Measurements from ENCODE around the gene RCC1. TPM values are rescaled to one million over a fixed set of nuclear protein-coding genes. Genes with fewer than 3 reads are reported as not detected.
A peak's percentile ranks its signal among the peaks of the same experiment; 100 is the strongest.

The RCC1 gene
- total RNA-seq, 1 donor from 2014 or later = 58.4 TPM

DNA sequence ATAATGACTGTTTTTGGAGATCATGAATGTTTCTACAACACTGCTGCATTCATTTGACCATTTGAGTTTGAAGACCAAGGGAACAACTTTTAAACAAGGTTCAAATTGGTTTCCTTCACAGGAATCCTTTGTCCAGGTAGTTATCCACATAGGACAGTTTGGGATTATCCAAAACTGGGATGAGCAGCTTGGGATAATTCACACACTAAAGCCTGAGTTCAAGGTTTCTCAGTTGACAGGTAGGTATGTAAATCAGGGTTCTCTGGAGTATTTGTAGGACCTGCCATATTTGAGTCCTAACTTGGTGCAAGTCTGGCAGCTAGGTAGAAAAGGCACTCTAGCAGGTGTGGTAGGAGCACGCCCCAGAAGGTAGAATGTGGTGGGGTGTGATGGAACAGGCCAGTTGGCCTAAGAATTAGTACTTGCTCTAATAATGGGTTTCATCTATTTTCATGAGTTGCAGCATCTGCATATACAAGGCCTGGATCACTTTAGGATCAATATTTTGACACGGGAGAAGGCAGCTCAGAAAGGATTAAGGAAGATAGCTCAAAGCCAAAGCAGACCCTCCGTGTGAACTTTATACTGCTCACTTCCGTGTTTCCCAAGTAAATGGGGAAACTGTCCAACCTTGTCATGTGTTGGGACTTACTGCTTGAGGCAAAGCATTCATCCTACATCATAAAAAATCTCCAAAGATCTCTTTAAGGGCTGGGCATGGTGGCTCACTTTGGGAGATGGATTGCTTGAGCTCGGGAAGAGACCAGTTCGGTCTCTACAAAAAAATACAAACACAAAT lies 72.1 kb downstream of the RCC1 start:
- Mint-ChIP-seq H3K4me3 (ENCODE audit: low read depth) (no peak overlapping the region), H3K4me1 (ENCODE audit: low read depth) (peaks cover 17% of the 10 kb centered on the region), H3K9me3 (ENCODE audit: low read depth) (no peaks in the 10 kb centered on the region), H3K27me3 (peaks cover under 1% of the 10 kb centered on the region), H3K27ac (peak overlapping the region; percentile 87), H3K36me3 (ENCODE audit: insufficient read depth) (peaks cover 21% of the 10 kb centered on the region)
- DNase-seq (ENCODE audit: low spot score, unreplicated experiment) = no peak
- TF ChIP-seq, protein P1, sequence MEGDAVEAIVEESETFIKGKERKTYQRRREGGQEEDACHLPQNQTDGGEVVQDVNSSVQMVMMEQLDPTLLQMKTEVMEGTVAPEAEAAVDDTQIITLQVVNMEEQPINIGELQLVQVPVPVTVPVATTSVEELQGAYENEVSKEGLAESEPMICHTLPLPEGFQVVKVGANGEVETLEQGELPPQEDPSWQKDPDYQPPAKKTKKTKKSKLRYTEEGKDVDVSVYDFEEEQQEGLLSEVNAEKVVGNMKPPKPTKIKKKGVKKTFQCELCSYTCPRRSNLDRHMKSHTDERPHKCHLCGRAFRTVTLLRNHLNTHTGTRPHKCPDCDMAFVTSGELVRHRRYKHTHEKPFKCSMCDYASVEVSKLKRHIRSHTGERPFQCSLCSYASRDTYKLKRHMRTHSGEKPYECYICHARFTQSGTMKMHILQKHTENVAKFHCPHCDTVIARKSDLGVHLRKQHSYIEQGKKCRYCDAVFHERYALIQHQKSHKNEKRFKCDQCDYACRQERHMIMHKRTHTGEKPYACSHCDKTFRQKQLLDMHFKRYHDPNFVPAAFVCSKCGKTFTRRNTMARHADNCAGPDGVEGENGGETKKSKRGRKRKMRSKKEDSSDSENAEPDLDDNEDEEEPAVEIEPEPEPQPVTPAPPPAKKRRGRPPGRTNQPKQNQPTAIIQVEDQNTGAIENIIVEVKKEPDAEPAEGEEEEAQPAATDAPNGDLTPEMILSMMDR (IDR thresholded peaks at IDR 0.05; ENCODE audit: unreplicated experiment) = no peak

DNA sequence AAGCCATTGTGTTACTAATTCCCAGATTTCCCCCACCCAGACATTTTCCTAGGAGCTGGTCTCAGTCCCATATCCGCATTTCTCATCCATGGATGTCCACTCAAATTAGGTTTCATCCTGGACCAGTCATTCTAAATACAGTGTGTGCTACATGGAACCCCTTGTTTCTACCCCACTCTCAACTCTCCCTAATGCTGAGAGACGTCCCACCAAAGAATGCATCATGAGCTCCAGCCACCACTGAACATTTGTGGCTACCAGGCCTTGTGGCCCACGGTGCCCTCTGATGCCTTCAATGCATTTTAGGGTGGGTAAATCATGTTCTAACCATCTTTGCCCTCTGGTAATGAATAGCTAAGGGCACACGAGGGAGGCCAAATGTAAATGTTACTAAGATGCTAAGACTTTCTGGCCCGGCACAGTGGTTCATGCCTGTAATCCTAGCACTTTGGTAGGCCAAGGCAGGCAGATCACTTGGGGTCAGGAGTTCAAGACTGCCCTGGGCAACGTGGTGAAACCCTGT lies 72.9 kb downstream of the RCC1 start:
- Mint-ChIP-seq H3K4me1 (ENCODE audit: low read depth) (peaks cover 19% of the 10 kb centered on the region), H3K27me3 (peaks cover 3% of the 10 kb centered on the region), H3K9me3 (ENCODE audit: low read depth) (no peaks in the 10 kb centered on the region), H3K36me3 (ENCODE audit: insufficient read depth) (peaks cover 21% of the 10 kb centered on the region), H3K4me3 (ENCODE audit: low read depth) (no peak overlapping the region), H3K27ac (no peak overlapping the region)
- no peak for DNase-seq (ENCODE audit: low spot score, unreplicated experiment)
- TF ChIP-seq, protein P1 (IDR thresholded peaks at IDR 0.05; ENCODE audit: unreplicated experiment) = no peak

DNA sequence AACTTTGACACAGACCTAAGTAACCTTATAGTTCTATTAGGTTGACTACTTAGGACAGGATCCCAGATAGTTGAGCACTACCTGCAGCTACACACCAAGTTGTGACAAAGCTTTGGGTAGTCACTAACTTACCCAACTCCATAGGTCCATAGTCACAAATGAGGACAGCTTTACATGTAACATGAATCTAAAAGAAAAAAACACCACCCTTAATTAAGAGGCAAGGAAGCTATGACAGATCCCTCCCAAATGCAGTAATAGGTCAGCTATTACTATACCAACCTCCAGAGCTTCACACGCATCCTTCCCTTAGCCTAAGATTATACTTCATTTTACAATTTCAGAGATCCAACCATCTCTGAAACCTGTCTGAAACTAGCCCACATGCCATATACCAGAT lies 73.6 kb downstream of the RCC1 start:
- TF ChIP-seq, protein P1 (IDR thresholded peaks at IDR 0.05; ENCODE audit: unreplicated experiment) = no peak
- peak overlapping the region; percentile 60 for H3K27ac Mint-ChIP-seq
- H3K4me3 Mint-ChIP-seq (ENCODE audit: low read depth) = peak overlapping the region; percentile 87
- no peak for DNase-seq (ENCODE audit: low spot score, unreplicated experiment)
- H3K36me3 Mint-ChIP-seq (ENCODE audit: insufficient read depth) = peaks cover 21% of the 10 kb centered on the region
- no peaks in the 10 kb centered on the region for H3K9me3 Mint-ChIP-seq (ENCODE audit: low read depth)
- peaks cover 3% of the 10 kb centered on the region for H3K27me3 Mint-ChIP-seq
- peaks cover 19% of the 10 kb centered on the region for H3K4me1 Mint-ChIP-seq (ENCODE audit: low read depth)

DNA sequence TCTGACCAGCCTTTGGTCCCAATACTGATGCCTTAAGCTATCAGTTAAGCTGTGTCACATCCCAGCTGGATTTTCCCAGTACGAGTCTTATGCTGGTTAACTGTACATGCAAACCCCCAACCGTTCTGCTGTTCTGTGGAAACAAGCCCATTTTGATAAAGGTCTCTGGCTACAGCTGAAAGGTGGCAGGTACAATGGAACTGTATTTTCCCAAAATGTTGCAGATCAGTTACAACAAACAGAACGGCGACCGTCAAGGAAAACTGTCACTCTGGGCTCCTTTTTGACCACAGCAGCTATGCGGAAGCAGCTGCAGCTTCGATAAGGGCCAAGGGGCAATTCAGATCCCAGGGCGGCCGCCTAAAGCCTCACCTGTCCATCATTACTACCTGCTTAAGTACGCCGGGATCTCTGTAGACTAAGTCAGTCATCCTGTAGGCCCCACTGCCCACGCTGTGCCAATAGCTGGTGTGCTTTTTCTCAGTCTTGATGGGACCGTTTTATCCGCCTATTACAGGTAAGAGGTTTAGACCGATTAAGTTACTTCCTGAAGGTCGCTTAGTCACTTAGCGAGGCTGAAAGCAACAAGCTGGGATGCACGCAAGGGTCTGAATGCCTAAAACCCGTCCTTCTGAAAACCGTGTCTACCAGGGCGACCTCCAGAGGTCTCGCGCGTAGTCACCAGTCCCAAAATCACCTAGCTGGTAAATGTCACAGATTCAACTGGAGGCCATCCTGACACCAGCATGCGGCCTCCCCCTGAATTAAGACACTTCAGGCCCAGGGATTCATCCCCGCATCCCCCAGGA lies 75.1 kb downstream of the RCC1 start:
- H3K4me1 Mint-ChIP-seq (ENCODE audit: low read depth) = peaks cover 19% of the 10 kb centered on the region
- DNase-seq (ENCODE audit: low spot score, unreplicated experiment) = no peak
- peak overlapping the region; percentile 95 for H3K27ac Mint-ChIP-seq
- no peaks in the 10 kb centered on the region for H3K9me3 Mint-ChIP-seq (ENCODE audit: low read depth)
- peaks cover 3% of the 10 kb centered on the region for H3K27me3 Mint-ChIP-seq
- H3K36me3 Mint-ChIP-seq (ENCODE audit: insufficient read depth) = peaks cover 21% of the 10 kb centered on the region
- H3K4me3 Mint-ChIP-seq (ENCODE audit: low read depth) = peak overlapping the region; percentile 87
- TF ChIP-seq, protein P1 (IDR thresholded peaks at IDR 0.05; ENCODE audit: unreplicated experiment) = peak; percentile 32

DNA sequence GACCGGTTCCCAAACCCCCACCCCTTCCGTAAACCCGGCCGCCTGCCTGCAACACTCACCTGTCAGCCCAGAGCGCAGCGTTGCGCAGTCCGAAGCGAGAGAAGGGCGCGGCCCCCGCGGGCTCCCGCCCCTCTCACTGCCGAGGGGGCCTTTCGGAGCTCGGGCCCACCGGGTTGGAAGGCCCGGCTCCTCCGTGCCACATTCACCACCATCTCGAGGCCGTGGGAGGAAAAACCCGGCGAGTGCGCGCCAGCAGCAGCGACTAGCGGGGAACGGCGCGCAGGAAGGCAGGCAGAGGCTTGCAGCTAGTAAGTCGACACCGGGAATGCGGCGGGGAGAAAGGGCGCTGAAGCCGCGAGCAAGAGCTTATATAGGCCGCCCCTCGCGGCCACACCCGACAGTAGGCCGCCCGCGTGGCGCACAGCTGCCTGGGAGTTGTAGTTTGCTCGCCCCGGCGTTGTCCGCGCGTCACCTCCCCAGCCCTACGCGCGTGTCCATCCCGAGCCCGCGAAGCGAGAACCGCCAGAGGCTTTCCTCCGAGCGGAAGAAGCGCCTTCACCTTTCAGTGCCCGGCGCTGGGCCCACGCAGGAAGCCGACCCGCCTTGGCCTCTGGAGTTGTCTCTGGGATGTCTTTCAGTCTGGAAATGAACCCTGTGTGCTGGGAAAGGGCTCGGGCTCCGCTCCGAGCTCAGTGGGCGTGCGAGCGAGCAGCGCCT lies 75.8 kb downstream of the RCC1 start:
- Mint-ChIP-seq H3K9me3 (ENCODE audit: low read depth) (no peaks in the 10 kb centered on the region), H3K27ac (peak overlapping the region; percentile 95), H3K27me3 (peaks cover 3% of the 10 kb centered on the region), H3K4me1 (ENCODE audit: low read depth) (peaks cover 19% of the 10 kb centered on the region), H3K4me3 (ENCODE audit: low read depth) (peak overlapping the region; percentile 87), H3K36me3 (ENCODE audit: insufficient read depth) (peaks cover 21% of the 10 kb centered on the region)
- peak; percentile 92 for DNase-seq (ENCODE audit: low spot score, unreplicated experiment)
- TF ChIP-seq, protein P1 (IDR thresholded peaks at IDR 0.05; ENCODE audit: unreplicated experiment) = no peak
